ENCODE results near the gene SLC27A1.

- no peak for TF ChIP-seq RNF219 (CRISPR knock-in tag; IDR thresholded peaks at IDR 0.05)
- no peak for TF ChIP-seq FOXA1 (IDR thresholded peaks at IDR 0.05; ENCODE audit: borderline replicate concordance)
- TF ChIP-seq SRF (CRISPR knock-in tag; IDR thresholded peaks at IDR 0.05): no peak
- TF ChIP-seq ILF3 (IDR thresholded peaks at IDR 0.05; ENCODE audit: borderline replicate concordance): no peak
Observed at GRCh38 chr19:17505223-17505622, 34.9 kb downstream of the SLC27A1 start.
